NCI-H2227 (cell line): ENCODE measurements around the gene PAIP1.
A peak's percentile ranks its signal among the peaks of the same experiment; 100 is the strongest.
"Not testable (repeated sequence)": the region's sequence is repeated elsewhere in the genome, so short reads cannot be mapped to it uniquely, and the experiment has no call there.

Experiments
- DNase-seq: peaks from one replicate; lab custom pipeline; 2025; ENCODE audit not compliant: unreplicated experiment; lab: John Stamatoyannopoulos, UW

PAIP1 gene

GRCh38 chr5:43556857-43557542, at the start of gene PAIP1:
Gene PAIP1, minus strand, starts transcription at chr5:43557077. Its CDS starts 231 bp downstream, at chr5:43556846.
- DNase-seq: peak; percentile 96

GRCh38 chr5:43606351-43606750, 49.5 kb upstream of the PAIP1 start:
- no peak for DNase-seq

- DNase-seq: no peak
Measured at GRCh38 chr5:43604699-43605098, 47.8 kb upstream of the PAIP1 start.

- peak; percentile 76 for DNase-seq
Measured at GRCh38 chr5:43603344-43604217, 46.7 kb upstream of the PAIP1 start.

- peak; percentile 85 for DNase-seq
Measured at GRCh38 chr5:43602461-43603343, 45.8 kb upstream of the PAIP1 start, which contains the start of gene NNT. Gene NNT, plus strand, starts transcription at chr5:43603180. Its CDS starts 6,016 bp downstream, at chr5:43609196.

GRCh38 chr5:43601454-43602260, 44.8 kb upstream of the PAIP1 start:
- no peak for DNase-seq

GRCh38 chr5:43598927-43599326, 42.0 kb upstream of the PAIP1 start:
- not testable (repeated sequence) for DNase-seq

GRCh38 chr5:43592363-43592762, 35.5 kb upstream of the PAIP1 start:
- no peak for DNase-seq

- no peak for DNase-seq
Measured at GRCh38 chr5:43590700-43591099, 33.8 kb upstream of the PAIP1 start.

GRCh38 chr5:43589310-43589709, 32.4 kb upstream of the PAIP1 start:
- no peak for DNase-seq

- no peak for DNase-seq
Measured at GRCh38 chr5:43588842-43589241, 32.0 kb upstream of the PAIP1 start.

- DNase-seq: no peak
Measured at GRCh38 chr5:43584166-43584699, 27.4 kb upstream of the PAIP1 start.

- DNase-seq: no peak
Measured at GRCh38 chr5:43583724-43584123, 26.8 kb upstream of the PAIP1 start.

- no peak for DNase-seq
Measured at GRCh38 chr5:43582082-43583005, 25.5 kb upstream of the PAIP1 start.

- no peak for DNase-seq
Measured at GRCh38 chr5:43581398-43581797, 24.5 kb upstream of the PAIP1 start.

- not testable (repeated sequence) for DNase-seq
Measured at GRCh38 chr5:43580402-43581210, 23.7 kb upstream of the PAIP1 start.

- no peak for DNase-seq
Measured at GRCh38 chr5:43573058-43573457, 16.2 kb upstream of the PAIP1 start.

GRCh38 chr5:43572357-43572756, 15.5 kb upstream of the PAIP1 start:
- no peak for DNase-seq
